ENCODE measurements around the gene AIFM3.

GRCh38 chr22:20973634-20974286 is 6.7 kb downstream of the AIFM3 start:
- TF ChIP-seq CTCF (conservative IDR thresholded peaks at IDR 0.05): no peak
- TF ChIP-seq EZH2 (IDR thresholded peaks at IDR 0.05; ENCODE audit: low read depth): no peak

Measured in PC-9 (cell line).